NOMO-1 (cell line): ENCODE measurements around the gene OSBPL8.

Source experiments
- DNase-seq, 2 experiments: peaks; one replicate each; lab custom pipeline; 2025; ENCODE audit not compliant: unreplicated experiment in 2 of 2; lab: John Stamatoyannopoulos, UW

Gene OSBPL8

GRCh38 chr12:76555797-76556196, 3.8 kb downstream of the OSBPL8 start:
- DNase-seq, result no peak

- no peak for DNase-seq
These were observed 4.3 kb downstream of the OSBPL8 start for GRCh38 chr12:76555231-76555767.

- peak; percentile 21 to 85 for DNase-seq
These were observed 5.0 kb downstream of the OSBPL8 start for GRCh38 chr12:76554405-76555230.

GRCh38 chr12:76552343-76552938, 7.1 kb downstream of the OSBPL8 start:
- no peak for DNase-seq

- peak in 1 of 2 experiments; percentile 27 for DNase-seq
These were observed 8.1 kb downstream of the OSBPL8 start for GRCh38 chr12:76551482-76551888.

GRCh38 chr12:76549131-76549530, 10.4 kb downstream of the OSBPL8 start:
- DNase-seq, result no peak

- DNase-seq, result no peak
These were observed 11.2 kb downstream of the OSBPL8 start for GRCh38 chr12:76548222-76548837.

- no peak for DNase-seq
These were observed 12.0 kb downstream of the OSBPL8 start for GRCh38 chr12:76547526-76547925.

- DNase-seq, result no peak
These were observed 12.7 kb downstream of the OSBPL8 start for GRCh38 chr12:76546889-76547288.

GRCh38 chr12:76545486-76545885, 14.1 kb downstream of the OSBPL8 start:
- DNase-seq, result peak in 1 of 2 experiments; percentile 63

- no peak for DNase-seq
These were observed 14.8 kb downstream of the OSBPL8 start for GRCh38 chr12:76544601-76545261.

GRCh38 chr12:76543813-76544347, 15.7 kb downstream of the OSBPL8 start:
- DNase-seq, result no peak

- peak; percentile 35 to 38 for DNase-seq
These were observed 16.7 kb downstream of the OSBPL8 start for GRCh38 chr12:76542908-76543307.

- DNase-seq, result no peak
These were observed 19.8 kb downstream of the OSBPL8 start for GRCh38 chr12:76539727-76540126.

- DNase-seq, result no peak
These were observed 21.6 kb downstream of the OSBPL8 start for GRCh38 chr12:76537923-76538322.

GRCh38 chr12:76536546-76536945, 23.0 kb downstream of the OSBPL8 start:
- no peak for DNase-seq

GRCh38 chr12:76535170-76535569, 24.4 kb downstream of the OSBPL8 start:
- no peak for DNase-seq

- no peak for DNase-seq
These were observed 26.2 kb downstream of the OSBPL8 start for GRCh38 chr12:76533331-76533730.

GRCh38 chr12:76532520-76532919, 27.1 kb downstream of the OSBPL8 start:
- DNase-seq, result no peak

GRCh38 chr12:76531056-76531455, 28.5 kb downstream of the OSBPL8 start:
- no peak for DNase-seq

- DNase-seq, result no peak
These were observed 29.1 kb downstream of the OSBPL8 start for GRCh38 chr12:76530516-76530915.
